22Rv1 (cell line): ENCODE results near the gene HBG2.

Source experiments
- CTCF ChIP-seq: fragments of 450-650 bp; IDR thresholded peaks from 2 replicates; pipeline ENCODE4 v1.5.1; 2017; ENCODE audit warnings: mild to moderate bottlenecking
- ZFX ChIP-seq: fragments of 450-650 bp; IDR thresholded peaks from 2 replicates; pipeline ENCODE4 v1.6.1; 2017; ENCODE audit warnings: antibody characterized with exemption, borderline replicate concordance

DNA sequence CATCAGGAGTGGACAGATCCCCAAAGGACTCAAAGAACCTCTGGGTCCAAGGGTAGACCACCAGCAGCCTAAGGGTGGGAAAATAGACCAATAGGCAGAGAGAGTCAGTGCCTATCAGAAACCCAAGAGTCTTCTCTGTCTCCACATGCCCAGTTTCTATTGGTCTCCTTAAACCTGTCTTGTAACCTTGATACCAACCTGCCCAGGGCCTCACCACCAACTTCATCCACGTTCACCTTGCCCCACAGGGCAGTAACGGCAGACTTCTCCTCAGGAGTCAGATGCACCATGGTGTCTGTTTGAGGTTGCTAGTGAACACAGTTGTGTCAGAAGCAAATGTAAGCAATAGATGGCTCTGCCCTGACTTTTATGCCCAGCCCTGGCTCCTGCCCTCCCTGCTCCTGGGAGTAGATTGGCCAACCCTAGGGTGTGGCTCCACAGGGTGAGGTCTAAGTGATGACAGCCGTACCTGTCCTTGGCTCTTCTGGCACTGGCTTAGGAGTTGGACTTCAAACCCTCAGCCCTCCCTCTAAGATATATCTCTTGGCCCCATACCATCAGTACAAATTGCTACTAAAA is 27.8 kb downstream of the HBG2 start, which contains the start of gene HBB:
- TF ChIP-seq CTCF (no peak), ZFX (no peak)
